Measurements from ENCODE around the gene VAV3.

DNA sequence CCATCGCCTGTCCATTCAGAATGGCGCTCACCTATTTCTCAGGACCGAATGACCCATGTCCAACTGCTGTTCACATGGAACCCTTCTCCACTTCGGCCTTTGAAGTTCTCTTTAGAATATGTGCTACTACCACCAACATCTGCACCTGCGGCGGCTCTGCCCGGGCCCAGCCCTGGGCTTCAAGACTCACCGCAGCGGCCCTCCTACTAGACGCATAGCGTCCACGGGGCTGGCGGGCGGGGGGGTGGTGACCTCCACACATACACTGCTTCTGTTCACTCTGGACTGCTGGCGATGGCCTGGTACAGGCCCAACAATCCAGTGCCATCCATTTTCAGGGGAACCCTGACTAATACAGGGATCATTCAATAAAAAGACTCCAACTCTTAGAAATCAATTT is 394.2 kb downstream of the VAV3 start:
- TF ChIP-seq, protein P1, sequence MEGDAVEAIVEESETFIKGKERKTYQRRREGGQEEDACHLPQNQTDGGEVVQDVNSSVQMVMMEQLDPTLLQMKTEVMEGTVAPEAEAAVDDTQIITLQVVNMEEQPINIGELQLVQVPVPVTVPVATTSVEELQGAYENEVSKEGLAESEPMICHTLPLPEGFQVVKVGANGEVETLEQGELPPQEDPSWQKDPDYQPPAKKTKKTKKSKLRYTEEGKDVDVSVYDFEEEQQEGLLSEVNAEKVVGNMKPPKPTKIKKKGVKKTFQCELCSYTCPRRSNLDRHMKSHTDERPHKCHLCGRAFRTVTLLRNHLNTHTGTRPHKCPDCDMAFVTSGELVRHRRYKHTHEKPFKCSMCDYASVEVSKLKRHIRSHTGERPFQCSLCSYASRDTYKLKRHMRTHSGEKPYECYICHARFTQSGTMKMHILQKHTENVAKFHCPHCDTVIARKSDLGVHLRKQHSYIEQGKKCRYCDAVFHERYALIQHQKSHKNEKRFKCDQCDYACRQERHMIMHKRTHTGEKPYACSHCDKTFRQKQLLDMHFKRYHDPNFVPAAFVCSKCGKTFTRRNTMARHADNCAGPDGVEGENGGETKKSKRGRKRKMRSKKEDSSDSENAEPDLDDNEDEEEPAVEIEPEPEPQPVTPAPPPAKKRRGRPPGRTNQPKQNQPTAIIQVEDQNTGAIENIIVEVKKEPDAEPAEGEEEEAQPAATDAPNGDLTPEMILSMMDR (IDR thresholded peaks at IDR 0.05), result no peak
- TF ChIP-seq POLR2A (IDR thresholded peaks at IDR 0.05), result no peak
